GM20000 (cell line): ENCODE results near the gene DLD.

Experiments used
- DNase-seq: peaks from one replicate; pipeline ENCODE4 v3.0.0; 2012; ENCODE audit warnings: low spot score
- CTCF ChIP-seq: IDR thresholded peaks from 2 replicates; pipeline ENCODE4 v1.5.1; 2012; ENCODE audit warnings: mild to moderate bottlenecking, control low read depth; ENCODE audit errors: extremely low read depth, missing control alignments

DLD gene

GRCh38 chr7:107964510-107964909, 73.5 kb downstream of the DLD start:
- no peak for DNase-seq
- TF ChIP-seq CTCF: no peak

GRCh38 chr7:107966711-107967110, 75.7 kb downstream of the DLD start:
- no peak for TF ChIP-seq CTCF
- no peak for DNase-seq

- no peak for TF ChIP-seq CTCF
- DNase-seq: no peak
Observed at GRCh38 chr7:107967420-107967819, 76.4 kb downstream of the DLD start.

GRCh38 chr7:107968449-107968848, 77.5 kb downstream of the DLD start:
- no peak for DNase-seq
- no peak for TF ChIP-seq CTCF

GRCh38 chr7:107969856-107970255, 78.9 kb downstream of the DLD start:
- no peak for DNase-seq
- TF ChIP-seq CTCF: no peak
